Gastroesophageal sphincter (tissue), 4 donors: Measurements from ENCODE around the gene IQSEC1. TPM values are rescaled to one million over a fixed set of nuclear protein-coding genes. Genes with fewer than 3 reads are reported as not detected.

ENCODE experiments used
- ATAC-seq: fragments of 150-250 bp; one replicate; pipeline ENCODE4 v1.9.1; 2016; ENCODE audit warnings: mild to moderate bottlenecking, moderate library complexity
- H3K27ac ChIP-seq, 4 donors: fragments of 200-600 bp; sonication (generic) in 3 of 4; 1 replicate in 3 of 4; 2 replicates in 1 of 4; pipeline ENCODE4 v1.5.1; 2016 to 2019
- H3K27me3 ChIP-seq: fragments of 200-600 bp; sonication (generic); one replicate; pipeline ENCODE4 v1.5.1; 2019
- H3K36me3 ChIP-seq, 2 donors: fragments of 200-600 bp; sonication (generic); one replicate each; pipeline ENCODE4 v1.5.1; 2019; ENCODE audit warnings: control low read depth in 1 of 2
- H3K4me1 ChIP-seq, 3 donors: fragments of 200-600 bp; sonication (generic); 1 replicate in 2 of 3; 2 replicates in 1 of 3; pipeline ENCODE4 v1.5.1; 2016 to 2019; ENCODE audit warnings: control low read depth in 2 of 3
- H3K4me3 ChIP-seq, 2 donors: fragments of 200-600 bp; sonication (generic); one replicate each; pipeline ENCODE4 v1.5.1; 2019; ENCODE audit warnings: mild to moderate bottlenecking in 1 of 2, moderate library complexity in 1 of 2
- H3K9me3 ChIP-seq, 3 donors: fragments of 200-600 bp; sonication (generic); one replicate each; pipeline ENCODE4 v1.5.1; 2017 to 2019; ENCODE audit warnings: control low read depth in 2 of 3
- EP300 ChIP-seq: sonication (generic); formaldehyde crosslinking; IDR thresholded peaks from one replicate; pipeline ENCODE4 v1.6.1; 2017; ENCODE audit warnings: antibody characterized with exemption, mild to moderate bottlenecking
- POLR2A ChIP-seq, 2 donors: fragments of 450-650 bp; IDR thresholded peaks; one replicate each; pipeline ENCODE4 v1.6.1; 2017; ENCODE audit warnings: antibody characterized with exemption in 2 of 2, mild to moderate bottlenecking in 2 of 2, moderate library complexity in 1 of 2
- POLR2AphosphoS5 ChIP-seq: sonication (generic); formaldehyde crosslinking; IDR thresholded peaks from one replicate; pipeline ENCODE4 v1.6.1; 2017; ENCODE audit warnings: antibody characterized with exemption
- WGBS, 2 donors: methylation state at CpG; one replicate each; pipeline ENCODE4 v1.1.5; 2018; ENCODE audit warnings: low coverage in 1 of 2; 5-methylcytosine and 5-hydroxymethylcytosine counted together
- total RNA-seq, 4 donors: library from RNA; depleted of rRNA; stranded (reverse); fragments of >200 nt; gene quantifications; one replicate each; pipeline ENCODE4 v1.1.0, GENCODE V29; 2016
- TF ChIP-seq, protein P1 (sequence below), 4 experiments: fragments of 200-600 bp in 2 of 4; fragments of 450-650 bp in 2 of 4; sonication (generic) in 1 of 4; IDR thresholded peaks; one replicate each; pipeline ENCODE4 v1.5.1; 2017 to 2019; ENCODE audit warnings: antibody characterized with exemption in 4 of 4, mild to moderate bottlenecking in 2 of 4, moderate library complexity in 2 of 4

Gene IQSEC1
- total RNA-seq, 4 donors from 2014 or later: 49.5 to 104 (median 61.7) TPM

DNA sequence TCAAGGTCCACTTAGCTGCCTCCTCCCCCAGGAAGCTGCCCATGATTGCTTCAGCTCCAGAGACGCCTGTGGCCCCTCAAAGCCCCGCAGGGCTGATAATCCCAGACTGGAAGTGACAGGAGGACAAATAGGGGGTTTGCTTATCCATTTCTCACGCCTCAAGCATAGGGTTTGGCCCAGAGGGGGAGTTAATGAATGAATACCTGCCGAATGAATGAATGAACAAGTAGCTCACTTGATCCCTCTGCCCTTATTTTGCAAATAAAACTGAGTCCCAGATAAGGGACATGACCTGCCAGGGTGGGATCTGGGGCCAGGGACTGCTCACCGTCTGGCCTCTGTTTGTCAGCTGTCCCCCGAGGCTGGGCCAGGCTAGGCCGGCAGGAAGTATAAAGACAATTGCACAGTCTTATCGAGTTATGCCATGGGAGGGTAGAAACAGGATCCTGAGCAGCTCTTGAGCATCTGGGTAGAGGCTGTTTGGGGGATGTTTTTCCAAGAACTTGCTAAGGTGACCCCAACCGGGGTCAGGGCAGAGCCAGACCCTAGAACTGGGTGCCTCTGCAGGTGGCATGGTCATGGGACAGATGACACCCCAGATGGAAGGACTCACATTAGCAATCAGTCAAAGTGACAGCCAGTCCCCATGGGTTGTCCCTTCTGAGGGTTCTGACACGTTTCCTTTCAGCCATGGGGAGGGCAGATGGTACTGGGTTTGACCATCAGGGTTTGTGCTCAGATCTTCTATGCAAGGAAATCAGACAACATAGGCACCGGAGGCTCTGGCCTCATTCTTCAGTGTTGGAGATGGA is 45.0 kb downstream of the IQSEC1 start:
- H3K27ac ChIP-seq: no peak overlapping the region

DNA sequence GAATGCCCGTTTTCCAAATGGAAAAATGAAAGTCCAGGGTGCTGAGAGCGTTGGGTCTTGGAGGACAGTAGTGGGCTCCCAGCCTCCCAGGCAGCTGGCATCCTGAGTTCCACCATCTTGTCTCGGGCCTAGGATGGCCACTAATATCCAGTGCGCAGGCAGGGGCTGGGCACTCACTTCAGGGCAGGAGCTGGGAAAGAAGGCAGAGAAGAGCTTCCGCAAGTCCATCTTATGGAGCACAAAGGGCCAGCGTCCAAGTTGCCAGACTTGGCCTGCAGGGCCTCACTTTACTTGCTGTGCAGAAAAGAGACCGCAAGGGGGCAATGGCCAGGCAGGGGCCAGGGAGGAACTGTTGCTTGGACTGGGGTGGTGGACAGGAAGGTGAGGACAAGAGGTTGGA is 46.1 kb downstream of the IQSEC1 start:
- H3K4me3 ChIP-seq: no peak overlapping the region
- ATAC-seq: no peak
- H3K27ac ChIP-seq: no peak overlapping the region
- no peaks in the 10 kb centered on the region for H3K9me3 ChIP-seq
- H3K36me3 ChIP-seq: no peaks in the 10 kb centered on the region
- H3K27me3 ChIP-seq: no peaks in the 10 kb centered on the region
- TF ChIP-seq POLR2A (IDR thresholded peaks at IDR 0.05): no peak
- H3K4me1 ChIP-seq: peaks cover 0 to 17% (median 13%) of the 10 kb centered on the region in 3 donors
- WGBS, 2 donors: 85 to 97% methylated on average over 6 to 7 of the region's 7 CpGs

More for the DNA sequence above, 45.0 kb downstream of the IQSEC1 start:
- TF ChIP-seq EP300 (no peak), POLR2AphosphoS5 (no peak), POLR2A (IDR thresholded peaks at IDR 0.05) (no peak)
- TF ChIP-seq, protein P1, sequence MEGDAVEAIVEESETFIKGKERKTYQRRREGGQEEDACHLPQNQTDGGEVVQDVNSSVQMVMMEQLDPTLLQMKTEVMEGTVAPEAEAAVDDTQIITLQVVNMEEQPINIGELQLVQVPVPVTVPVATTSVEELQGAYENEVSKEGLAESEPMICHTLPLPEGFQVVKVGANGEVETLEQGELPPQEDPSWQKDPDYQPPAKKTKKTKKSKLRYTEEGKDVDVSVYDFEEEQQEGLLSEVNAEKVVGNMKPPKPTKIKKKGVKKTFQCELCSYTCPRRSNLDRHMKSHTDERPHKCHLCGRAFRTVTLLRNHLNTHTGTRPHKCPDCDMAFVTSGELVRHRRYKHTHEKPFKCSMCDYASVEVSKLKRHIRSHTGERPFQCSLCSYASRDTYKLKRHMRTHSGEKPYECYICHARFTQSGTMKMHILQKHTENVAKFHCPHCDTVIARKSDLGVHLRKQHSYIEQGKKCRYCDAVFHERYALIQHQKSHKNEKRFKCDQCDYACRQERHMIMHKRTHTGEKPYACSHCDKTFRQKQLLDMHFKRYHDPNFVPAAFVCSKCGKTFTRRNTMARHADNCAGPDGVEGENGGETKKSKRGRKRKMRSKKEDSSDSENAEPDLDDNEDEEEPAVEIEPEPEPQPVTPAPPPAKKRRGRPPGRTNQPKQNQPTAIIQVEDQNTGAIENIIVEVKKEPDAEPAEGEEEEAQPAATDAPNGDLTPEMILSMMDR (IDR thresholded peaks at IDR 0.05): no peak
- WGBS, 2 donors: 80 to 90% methylated on average over 2 to 3 of the region's 11 CpGs
- Histone ChIP-seq H3K27me3 (no peaks in the 10 kb centered on the region), H3K4me3 (no peak overlapping the region), H3K36me3 (no peaks in the 10 kb centered on the region), H3K4me1 (peaks cover 0 to 6% (median 2%) of the 10 kb centered on the region in 3 donors), H3K9me3 (no peaks in the 10 kb centered on the region)
- no peak for ATAC-seq

- H3K4me3 ChIP-seq: no peak overlapping the region
- H3K36me3 ChIP-seq: no peaks in the 10 kb centered on the region
- TF ChIP-seq EP300 (no peak), POLR2A (IDR thresholded peaks at IDR 0.05) (no peak), POLR2AphosphoS5 (no peak)
- TF ChIP-seq, protein P1 (IDR thresholded peaks at IDR 0.05): no peak
- no peak overlapping the region for H3K27ac ChIP-seq
- no peaks in the 10 kb centered on the region for H3K27me3 ChIP-seq
- 80 to 92% methylated on average over 1 to 3 of the region's 3 CpGs for WGBS, 2 donors
- no peaks in the 10 kb centered on the region for H3K9me3 ChIP-seq
- ATAC-seq: no peak
- peaks cover 0 to 23% (median 19%) of the 10 kb centered on the region in 3 donors for H3K4me1 ChIP-seq
Measured at GRCh38 chr3:13026534-13026933, 46.7 kb downstream of the IQSEC1 start.

DNA sequence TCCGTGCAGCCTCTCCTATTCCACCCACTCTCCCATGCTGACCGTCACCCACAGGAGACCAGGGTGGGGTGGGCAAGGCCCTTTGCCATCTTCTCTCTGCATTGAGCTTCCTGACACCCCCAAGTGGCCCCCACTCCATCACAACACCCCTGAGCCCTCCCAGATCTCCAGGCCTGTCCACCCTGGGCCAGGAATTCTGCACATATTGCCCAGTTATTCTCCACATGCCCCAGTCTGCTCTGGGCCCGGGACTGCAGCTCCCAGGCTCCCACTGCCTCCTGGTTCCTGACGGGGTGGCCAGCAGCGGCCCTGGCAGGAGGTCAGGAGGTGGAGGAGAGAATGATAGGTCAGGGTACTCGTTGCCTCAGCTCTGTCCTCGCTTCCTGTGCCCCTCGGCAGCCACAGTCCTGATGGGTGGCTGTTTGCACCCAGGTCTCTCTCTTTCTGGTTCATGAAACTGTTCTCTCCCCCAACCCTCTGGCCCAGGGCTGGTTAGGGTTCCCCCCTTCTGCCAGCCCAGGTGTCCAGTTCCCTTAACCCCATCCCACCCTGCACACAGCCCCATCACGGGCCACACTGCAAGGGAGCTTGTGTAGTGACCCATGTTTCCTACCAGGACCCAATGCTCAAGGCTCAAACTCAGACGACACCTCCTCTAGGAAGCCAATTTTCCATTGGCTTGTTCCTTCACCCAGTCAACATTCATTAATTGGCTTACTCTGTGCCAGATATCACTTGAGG is 47.3 kb downstream of the IQSEC1 start:
- H3K36me3 ChIP-seq: no peaks in the 10 kb centered on the region
- no peaks in the 10 kb centered on the region for H3K9me3 ChIP-seq
- peaks cover 0 to 29% (median 24%) of the 10 kb centered on the region in 3 donors for H3K4me1 ChIP-seq
- WGBS, 2 donors: 94 to 100% methylated on average over 2 to 3 of the region's 10 CpGs
- H3K4me3 ChIP-seq: no peak overlapping the region
- H3K27ac ChIP-seq: no peak overlapping the region
- ATAC-seq: no peak
- no peak for TF ChIP-seq POLR2AphosphoS5
- H3K27me3 ChIP-seq: no peaks in the 10 kb centered on the region

DNA sequence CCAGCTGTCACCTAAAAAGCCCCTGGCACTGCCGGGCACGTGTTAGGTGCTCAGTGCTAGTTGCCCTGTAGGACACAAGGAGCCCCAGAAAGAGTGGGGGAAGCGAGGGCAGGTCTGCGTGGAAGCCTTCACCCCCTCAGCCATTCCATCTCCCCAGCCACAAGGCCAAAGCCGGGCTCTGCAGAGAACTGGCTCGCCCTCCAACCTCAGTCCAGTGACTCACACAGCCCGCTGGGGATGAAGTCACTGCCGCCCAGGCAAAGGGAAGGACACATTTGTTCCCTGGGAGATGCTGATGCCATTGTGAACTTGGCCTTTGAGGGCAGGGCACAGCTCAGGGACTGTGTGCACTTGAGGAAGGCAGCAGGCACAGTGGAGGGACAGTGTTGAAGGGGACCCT is 48.1 kb downstream of the IQSEC1 start:
- Histone ChIP-seq H3K36me3 (no peaks in the 10 kb centered on the region), H3K27me3 (no peaks in the 10 kb centered on the region), H3K9me3 (no peaks in the 10 kb centered on the region), H3K27ac (no peak overlapping the region), H3K4me1 (peaks cover 0 to 35% (median 24%) of the 10 kb centered on the region in 3 donors), H3K4me3 (no peak overlapping the region)
- WGBS, 2 donors: 92% methylated on average over 2 of the region's 8 CpGs; no CpG with 5 or more reads in 1 of the 2 donors
- TF ChIP-seq POLR2AphosphoS5 (no peak), EP300 (no peak), POLR2A (IDR thresholded peaks at IDR 0.05) (no peak)
- TF ChIP-seq, protein P1 (IDR thresholded peaks at IDR 0.05): no peak
- ATAC-seq: peak; percentile 15
